OCI-LY1 (cell line): Measurements from ENCODE around the gene SAMD13.

Source experiments
- H2AFZ ChIP-seq: fragments of 200-600 bp; sonication (generic), shearing (Covaris generic); 2 replicates; pipeline ENCODE4 v1.6.0; 2014; ENCODE audit warnings: antibody characterized with exemption, mild to moderate bottlenecking, low read length
- H3F3A ChIP-seq: fragments of 200-600 bp; sonication (generic), shearing (Covaris generic); 2 replicates; pipeline ENCODE4 v1.6.0; 2014; ENCODE audit warnings: mild to moderate bottlenecking, antibody characterized with exemption, low read length, moderate library complexity; ENCODE audit not compliant: insufficient read depth
- H3K27ac ChIP-seq: fragments of 200-600 bp; sonication (generic); 2 replicates; pipeline ENCODE4 v1.5.1; 2014; ENCODE audit warnings: low read length, mixed run types, mild to moderate bottlenecking, low read depth; ENCODE audit not compliant: poor library complexity, severe bottlenecking
- H3K27me3 ChIP-seq: fragments of 200-600 bp; sonication (generic); 2 replicates; pipeline ENCODE4 v1.6.0; 2014; ENCODE audit warnings: antibody characterized with exemption, mild to moderate bottlenecking, low read length, moderate library complexity; ENCODE audit not compliant: insufficient read depth
- H3K36me3 ChIP-seq: fragments of 200-600 bp; sonication (generic); 2 replicates; pipeline ENCODE4 v1.6.1; 2014; ENCODE audit warnings: mild to moderate bottlenecking, antibody characterized with exemption, low read length, moderate library complexity, mixed read lengths; ENCODE audit not compliant: insufficient read depth
- H3K4me1 ChIP-seq: fragments of 200-600 bp; sonication (generic); 2 replicates; pipeline ENCODE4 v1.5.1; 2014; ENCODE audit warnings: mild to moderate bottlenecking, low read length, moderate library complexity; ENCODE audit not compliant: insufficient read depth, severe bottlenecking
- H3K4me2 ChIP-seq: fragments of 200-600 bp; sonication (generic), shearing (Covaris generic); 2 replicates; pipeline ENCODE4 v1.6.1; 2014; ENCODE audit warnings: low read length
- H3K4me3 ChIP-seq: fragments of 200-600 bp; sonication (generic); 2 replicates; pipeline ENCODE4 v1.5.1; 2014; ENCODE audit warnings: low read length, low read depth, mild to moderate bottlenecking, mixed read lengths; ENCODE audit not compliant: poor library complexity, severe bottlenecking
- H3K79me2 ChIP-seq: fragments of 200-600 bp; shearing (Covaris generic); 2 replicates; pipeline ENCODE4 v1.6.1; 2016; ENCODE audit warnings: mixed run types, low read length, mixed read lengths; ENCODE audit not compliant: insufficient read depth
- H3K9ac ChIP-seq: fragments of 200-600 bp; sonication (generic), shearing (Covaris generic); 2 replicates; pipeline ENCODE4 v1.6.1; 2014; ENCODE audit warnings: mild to moderate bottlenecking, low read length, mixed read lengths
- H3K9me2 ChIP-seq: fragments of 200-600 bp; sonication (generic), shearing (Covaris generic); 2 replicates; pipeline ENCODE4 v1.6.1; 2014; ENCODE audit warnings: low read depth, mild to moderate bottlenecking, low read length, mixed read lengths
- H3K9me3 ChIP-seq: fragments of 200-600 bp; shearing (Covaris generic); 2 replicates; pipeline ENCODE4 v1.6.1; 2014; ENCODE audit warnings: low read length, mixed read lengths
- H4K20me1 ChIP-seq: fragments of 200-600 bp; sonication (generic), shearing (Covaris generic); 2 replicates; pipeline ENCODE4 v1.6.0; 2016; ENCODE audit warnings: mild to moderate bottlenecking, low read length; ENCODE audit not compliant: insufficient read depth
- EZH2 ChIP-seq: fragments of 200-600 bp; sonication (generic), shearing (Covaris generic); IDR thresholded peaks from 2 replicates; pipeline ENCODE4 v1.8.0; 2017; ENCODE audit warnings: borderline replicate concordance, mixed run types, mild to moderate bottlenecking, antibody characterized with exemption, low read length, moderate library complexity, mixed read lengths
- TF ChIP-seq, protein P1 (sequence below): fragments of 200-600 bp; sonication (generic), shearing (Covaris generic); IDR thresholded peaks from 2 replicates; pipeline ENCODE4 v1.5.1; 2017; ENCODE audit warnings: mild to moderate bottlenecking, antibody characterized with exemption, low read length, moderate library complexity, mixed read lengths

Gene SAMD13

DNA sequence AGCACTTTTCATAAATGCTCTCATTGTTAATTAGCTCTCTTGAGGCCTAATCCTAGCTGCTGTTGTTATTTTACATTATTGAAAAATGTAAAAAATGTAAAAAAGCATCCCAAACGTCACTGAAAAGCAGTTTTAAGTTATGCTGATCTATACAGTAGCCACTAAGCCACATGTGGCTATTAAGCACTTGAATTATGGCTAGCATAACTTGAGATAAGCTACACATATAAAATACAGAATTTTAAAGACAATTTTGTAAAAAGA lies 78.3 kb downstream of the SAMD13 start:
- Histone ChIP-seq H3K9ac (no peak overlapping the region), H3K4me2 (no peak overlapping the region), H3K9me3 (no peaks in the 10 kb centered on the region), H4K20me1 (no peaks in the 10 kb centered on the region), H2AFZ (no peak overlapping the region), H3K36me3 (no peaks in the 10 kb centered on the region), H3K4me1 (no peaks in the 10 kb centered on the region), H3F3A (no peaks in the 10 kb centered on the region), H3K27me3 (no peaks in the 10 kb centered on the region), H3K27ac (no peak overlapping the region), H3K4me3 (no peak overlapping the region), H3K79me2 (no peaks in the 10 kb centered on the region), H3K9me2 (no peaks in the 10 kb centered on the region)
- no peak for TF ChIP-seq EZH2
- TF ChIP-seq, protein P1, sequence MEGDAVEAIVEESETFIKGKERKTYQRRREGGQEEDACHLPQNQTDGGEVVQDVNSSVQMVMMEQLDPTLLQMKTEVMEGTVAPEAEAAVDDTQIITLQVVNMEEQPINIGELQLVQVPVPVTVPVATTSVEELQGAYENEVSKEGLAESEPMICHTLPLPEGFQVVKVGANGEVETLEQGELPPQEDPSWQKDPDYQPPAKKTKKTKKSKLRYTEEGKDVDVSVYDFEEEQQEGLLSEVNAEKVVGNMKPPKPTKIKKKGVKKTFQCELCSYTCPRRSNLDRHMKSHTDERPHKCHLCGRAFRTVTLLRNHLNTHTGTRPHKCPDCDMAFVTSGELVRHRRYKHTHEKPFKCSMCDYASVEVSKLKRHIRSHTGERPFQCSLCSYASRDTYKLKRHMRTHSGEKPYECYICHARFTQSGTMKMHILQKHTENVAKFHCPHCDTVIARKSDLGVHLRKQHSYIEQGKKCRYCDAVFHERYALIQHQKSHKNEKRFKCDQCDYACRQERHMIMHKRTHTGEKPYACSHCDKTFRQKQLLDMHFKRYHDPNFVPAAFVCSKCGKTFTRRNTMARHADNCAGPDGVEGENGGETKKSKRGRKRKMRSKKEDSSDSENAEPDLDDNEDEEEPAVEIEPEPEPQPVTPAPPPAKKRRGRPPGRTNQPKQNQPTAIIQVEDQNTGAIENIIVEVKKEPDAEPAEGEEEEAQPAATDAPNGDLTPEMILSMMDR: no peak

DNA sequence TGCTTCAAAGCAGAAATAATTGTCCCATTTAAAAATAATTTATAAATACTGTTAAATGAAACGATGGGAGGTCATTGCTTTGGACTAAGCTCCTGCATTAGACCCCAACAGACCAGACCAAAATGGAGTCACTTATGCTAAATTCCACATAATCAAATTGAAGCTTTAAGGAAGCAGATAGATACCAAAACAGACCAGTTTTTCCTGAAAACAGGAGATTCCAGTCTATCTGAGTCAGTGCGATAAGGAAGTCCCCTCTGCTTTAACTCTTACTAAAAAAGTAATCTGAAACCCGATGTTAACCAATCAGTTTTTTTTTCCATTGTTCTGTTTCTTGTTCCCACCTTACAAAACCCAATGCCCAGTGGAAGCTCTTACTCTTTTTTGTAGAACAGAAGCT lies 80.6 kb downstream of the SAMD13 start:
- TF ChIP-seq, protein P1: no peak
- TF ChIP-seq EZH2: no peak
- Histone ChIP-seq H3K79me2 (no peaks in the 10 kb centered on the region), H3K4me1 (no peaks in the 10 kb centered on the region), H3K4me3 (no peak overlapping the region), H4K20me1 (no peaks in the 10 kb centered on the region), H3K27me3 (no peaks in the 10 kb centered on the region), H3K9me3 (no peaks in the 10 kb centered on the region), H3K9me2 (no peaks in the 10 kb centered on the region), H3K4me2 (no peak overlapping the region), H3F3A (no peaks in the 10 kb centered on the region), H3K9ac (no peak overlapping the region), H2AFZ (no peak overlapping the region), H3K36me3 (no peaks in the 10 kb centered on the region), H3K27ac (no peak overlapping the region)

DNA sequence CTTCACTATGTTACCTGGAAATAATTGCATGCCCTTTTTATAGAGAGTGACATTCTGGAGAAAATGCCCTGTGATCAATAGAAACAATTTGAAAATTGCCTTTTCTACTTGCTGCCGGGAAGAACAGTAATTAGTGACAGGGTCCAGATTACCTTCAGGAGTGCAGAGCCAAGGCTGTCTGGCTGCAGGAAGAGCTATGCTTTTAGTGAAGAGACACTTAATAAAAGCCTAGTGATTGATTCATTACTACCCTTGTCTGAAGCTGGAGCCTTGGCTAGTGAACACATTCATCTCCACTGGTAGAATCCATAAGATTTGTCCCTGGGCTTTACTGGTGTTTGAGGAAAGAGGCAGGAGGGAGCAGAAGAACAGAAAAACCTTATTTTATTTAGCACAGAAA lies 83.8 kb downstream of the SAMD13 start:
- Histone ChIP-seq H3K79me2 (no peaks in the 10 kb centered on the region), H3K9me2 (no peaks in the 10 kb centered on the region), H2AFZ (no peak overlapping the region), H3K4me1 (peaks cover 5% of the 10 kb centered on the region), H4K20me1 (no peaks in the 10 kb centered on the region), H3K36me3 (no peaks in the 10 kb centered on the region), H3K4me2 (no peak overlapping the region), H3F3A (no peaks in the 10 kb centered on the region), H3K27me3 (no peaks in the 10 kb centered on the region), H3K9ac (no peak overlapping the region), H3K9me3 (no peaks in the 10 kb centered on the region), H3K27ac (no peak overlapping the region), H3K4me3 (no peak overlapping the region)
- no peak for TF ChIP-seq EZH2
- TF ChIP-seq, protein P1: no peak
